T-helper 17 cell (primary cell): ENCODE results near the gene ACKR3. TPM values are rescaled to one million over a fixed set of nuclear protein-coding genes. Genes with fewer than 3 reads are reported as not detected.

ENCODE experiments used
- ATAC-seq: fragments of 150-1000 bp; cut with Tn5 transposase; 2 replicates; pipeline ENCODE4 v1.10.0; 2021; ENCODE audit warnings: mild to moderate bottlenecking, moderate library complexity
- DNase-seq, 3 donors: peaks; one replicate each; pipeline versions ENCODE4 v3.0.0 to v3.0.0-alpha.2; 2020 to 2021
- H3K9me3 ChIP-seq: one replicate; pipeline ENCODE4 v1.7.0; 2013; ENCODE audit warnings: low read length, mild to moderate bottlenecking; ENCODE audit not compliant: control insufficient read depth, poor library complexity, severe bottlenecking
- H3K27ac Mint-ChIP-seq: one replicate; pipeline ENCODE4 v1.8.0; 2022; ENCODE audit warnings: mild to moderate bottlenecking, moderate library complexity, mixed read lengths
- H3K27me3 Mint-ChIP-seq: one replicate; pipeline ENCODE4 v1.8.0; 2022; ENCODE audit warnings: mixed read lengths
- H3K36me3 Mint-ChIP-seq: one replicate; pipeline ENCODE4 v1.8.0; 2022; ENCODE audit warnings: low read depth, mixed read lengths
- H3K4me1 Mint-ChIP-seq: one replicate; pipeline ENCODE4 v1.8.0; 2022; ENCODE audit warnings: mild to moderate bottlenecking, mixed read lengths
- H3K4me3 Mint-ChIP-seq: one replicate; pipeline ENCODE4 v1.8.0; 2022; ENCODE audit warnings: mild to moderate bottlenecking, moderate library complexity, mixed read lengths
- total RNA-seq, 4 donors: library from RNA in 2 of 4; stranded (reverse) in 2 of 4; gene quantifications; one replicate each; pipeline ENCODE4 v1.2.3 and lab custom pipeline; 2022 to 2026

The ACKR3 gene
- total RNA-seq, 2 donors from 2014 or later: 1.3 to 2.3 TPM

- Mint-ChIP-seq H3K36me3 (peaks cover 2% of the 10 kb centered on the region), H3K4me3 (no peak overlapping the region), H3K4me1 (no peaks in the 10 kb centered on the region), H3K27ac (no peak overlapping the region), H3K27me3 (no peaks in the 10 kb centered on the region)
- DNase-seq (no peak), ATAC-seq (no peak)
- H3K9me3 ChIP-seq: no peaks in the 10 kb centered on the region
These were observed 18.5 kb downstream of the ACKR3 start for GRCh38 chr2:236587861-236588815.

GRCh38 chr2:236588932-236589592 is 19.4 kb downstream of the ACKR3 start:
- no peaks in the 10 kb centered on the region for H3K27me3 Mint-ChIP-seq
- no peaks in the 10 kb centered on the region for H3K4me1 Mint-ChIP-seq
- no peak for DNase-seq

GRCh38 chr2:236590846-236591245 is 21.2 kb downstream of the ACKR3 start:
- H3K27ac Mint-ChIP-seq: no peak overlapping the region
- no peaks in the 10 kb centered on the region for H3K27me3 Mint-ChIP-seq
- H3K4me1 Mint-ChIP-seq: no peaks in the 10 kb centered on the region
- no peaks in the 10 kb centered on the region for H3K36me3 Mint-ChIP-seq
- DNase-seq (no peak), ATAC-seq (no peak)
- H3K4me3 Mint-ChIP-seq: no peak overlapping the region
- no peaks in the 10 kb centered on the region for H3K9me3 ChIP-seq

More at GRCh38 chr2:236588932-236589592, 19.4 kb downstream of the ACKR3 start:
- no peak for ATAC-seq
- H3K4me3 Mint-ChIP-seq: no peak overlapping the region
- H3K36me3 Mint-ChIP-seq: no peaks in the 10 kb centered on the region
- no peak overlapping the region for H3K27ac Mint-ChIP-seq
- H3K9me3 ChIP-seq: no peaks in the 10 kb centered on the region

- Mint-ChIP-seq H3K36me3 (no peaks in the 10 kb centered on the region), H3K4me3 (no peak overlapping the region), H3K27ac (no peak overlapping the region), H3K27me3 (no peaks in the 10 kb centered on the region), H3K4me1 (no peaks in the 10 kb centered on the region)
- DNase-seq: no peak
- no peaks in the 10 kb centered on the region for H3K9me3 ChIP-seq
- no peak for ATAC-seq
These were observed 23.2 kb downstream of the ACKR3 start for GRCh38 chr2:236592821-236593220.

GRCh38 chr2:236593531-236593930 is 23.9 kb downstream of the ACKR3 start:
- Mint-ChIP-seq H3K4me3 (no peak overlapping the region), H3K36me3 (no peaks in the 10 kb centered on the region), H3K27me3 (no peaks in the 10 kb centered on the region), H3K4me1 (no peaks in the 10 kb centered on the region), H3K27ac (no peak overlapping the region)
- no peaks in the 10 kb centered on the region for H3K9me3 ChIP-seq
- DNase-seq: no peak
- no peak for ATAC-seq

- Mint-ChIP-seq H3K4me3 (no peak overlapping the region), H3K4me1 (no peaks in the 10 kb centered on the region), H3K27me3 (no peaks in the 10 kb centered on the region), H3K27ac (no peak overlapping the region), H3K36me3 (no peaks in the 10 kb centered on the region)
- ATAC-seq: no peak
- H3K9me3 ChIP-seq: no peaks in the 10 kb centered on the region
- no peak for DNase-seq
These were observed 24.3 kb downstream of the ACKR3 start for GRCh38 chr2:236593956-236594355.

- Mint-ChIP-seq H3K27ac (no peak overlapping the region), H3K27me3 (peaks cover 24% of the 10 kb centered on the region)
These were observed 28.0 kb downstream of the ACKR3 start for GRCh38 chr2:236597629-236598028.

GRCh38 chr2:236599059-236599458 is 29.4 kb downstream of the ACKR3 start:
- no peaks in the 10 kb centered on the region for H3K9me3 ChIP-seq
- Mint-ChIP-seq H3K4me1 (no peaks in the 10 kb centered on the region), H3K4me3 (no peak overlapping the region), H3K27me3 (peaks cover 31% of the 10 kb centered on the region), H3K36me3 (no peaks in the 10 kb centered on the region), H3K27ac (no peak overlapping the region)
- ATAC-seq (no peak), DNase-seq (no peak)

More at GRCh38 chr2:236597629-236598028, 28.0 kb downstream of the ACKR3 start:
- no peak for DNase-seq
- Mint-ChIP-seq H3K4me3 (no peak overlapping the region), H3K36me3 (no peaks in the 10 kb centered on the region), H3K4me1 (no peaks in the 10 kb centered on the region)
- H3K9me3 ChIP-seq: no peaks in the 10 kb centered on the region
- no peak for ATAC-seq

- Mint-ChIP-seq H3K27me3 (peaks cover 42% of the 10 kb centered on the region), H3K27ac (no peak overlapping the region), H3K36me3 (peaks cover under 1% of the 10 kb centered on the region), H3K4me1 (peaks cover 5% of the 10 kb centered on the region), H3K4me3 (no peak overlapping the region)
- no peak for ATAC-seq
- DNase-seq: no peak
- H3K9me3 ChIP-seq: no peaks in the 10 kb centered on the region
These were observed 30.5 kb downstream of the ACKR3 start for GRCh38 chr2:236600158-236600557.

- Mint-ChIP-seq H3K4me1 (peaks cover 8% of the 10 kb centered on the region), H3K27ac (no peak overlapping the region), H3K4me3 (no peak overlapping the region), H3K27me3 (peaks cover 49% of the 10 kb centered on the region), H3K36me3 (peaks cover 3% of the 10 kb centered on the region)
- no peak for ATAC-seq
- no peaks in the 10 kb centered on the region for H3K9me3 ChIP-seq
- DNase-seq: no peak
These were observed 31.3 kb downstream of the ACKR3 start for GRCh38 chr2:236600892-236601291.

GRCh38 chr2:236601316-236602202 is 31.9 kb downstream of the ACKR3 start:
- no peak overlapping the region for H3K4me3 Mint-ChIP-seq
- peaks cover 3% of the 10 kb centered on the region for H3K36me3 Mint-ChIP-seq
- H3K27me3 Mint-ChIP-seq: peaks cover 56% of the 10 kb centered on the region
- H3K4me1 Mint-ChIP-seq: peaks cover 11% of the 10 kb centered on the region
- ATAC-seq (no peak), DNase-seq (no peak)
- no peaks in the 10 kb centered on the region for H3K9me3 ChIP-seq
- H3K27ac Mint-ChIP-seq: no peak overlapping the region

GRCh38 chr2:236602678-236603077 is 33.1 kb downstream of the ACKR3 start:
- no peaks in the 10 kb centered on the region for H3K9me3 ChIP-seq
- H3K4me1 Mint-ChIP-seq: peaks cover 12% of the 10 kb centered on the region
- peaks cover 67% of the 10 kb centered on the region for H3K27me3 Mint-ChIP-seq
- no peak overlapping the region for H3K27ac Mint-ChIP-seq
- DNase-seq (no peak), ATAC-seq (no peak)
- peaks cover 8% of the 10 kb centered on the region for H3K36me3 Mint-ChIP-seq
- no peak overlapping the region for H3K4me3 Mint-ChIP-seq
